ENCODE results near the gene DISP3. TPM values are rescaled to one million over a fixed set of nuclear protein-coding genes. Genes with fewer than 3 reads are reported as not detected.

Gene DISP3
- total RNA-seq, 4 donors from 2014 or later = 0.19 TPM; not detected in 3

GRCh38 chr1:11523261-11523660 lies 44.3 kb downstream of the DISP3 start:
- ATAC-seq = no peak
- TF ChIP-seq CTCF (IDR thresholded peaks at IDR 0.05) = no peak
- no peak for TF ChIP-seq EP300 (IDR thresholded peaks at IDR 0.05)
- TF ChIP-seq POLR2AphosphoS5 (IDR thresholded peaks at IDR 0.05) = no peak
- TF ChIP-seq POLR2A (IDR thresholded peaks at IDR 0.05) = no peak
- 64 to 68% methylated on average over 4 to 6 of the region's 10 CpGs for WGBS, 2 donors (ENCODE audit: low coverage in 1 of 2)
- no peaks in the 10 kb centered on the region for H3K9me3 ChIP-seq
- H3K4me1 ChIP-seq = no peaks in the 10 kb centered on the region
- no peaks in the 10 kb centered on the region for H3K36me3 ChIP-seq
- peaks cover 36% of the 10 kb centered on the region for H3K27me3 ChIP-seq
- H3K27ac ChIP-seq = no peak overlapping the region
- no peak overlapping the region for H3K4me3 ChIP-seq

DNA sequence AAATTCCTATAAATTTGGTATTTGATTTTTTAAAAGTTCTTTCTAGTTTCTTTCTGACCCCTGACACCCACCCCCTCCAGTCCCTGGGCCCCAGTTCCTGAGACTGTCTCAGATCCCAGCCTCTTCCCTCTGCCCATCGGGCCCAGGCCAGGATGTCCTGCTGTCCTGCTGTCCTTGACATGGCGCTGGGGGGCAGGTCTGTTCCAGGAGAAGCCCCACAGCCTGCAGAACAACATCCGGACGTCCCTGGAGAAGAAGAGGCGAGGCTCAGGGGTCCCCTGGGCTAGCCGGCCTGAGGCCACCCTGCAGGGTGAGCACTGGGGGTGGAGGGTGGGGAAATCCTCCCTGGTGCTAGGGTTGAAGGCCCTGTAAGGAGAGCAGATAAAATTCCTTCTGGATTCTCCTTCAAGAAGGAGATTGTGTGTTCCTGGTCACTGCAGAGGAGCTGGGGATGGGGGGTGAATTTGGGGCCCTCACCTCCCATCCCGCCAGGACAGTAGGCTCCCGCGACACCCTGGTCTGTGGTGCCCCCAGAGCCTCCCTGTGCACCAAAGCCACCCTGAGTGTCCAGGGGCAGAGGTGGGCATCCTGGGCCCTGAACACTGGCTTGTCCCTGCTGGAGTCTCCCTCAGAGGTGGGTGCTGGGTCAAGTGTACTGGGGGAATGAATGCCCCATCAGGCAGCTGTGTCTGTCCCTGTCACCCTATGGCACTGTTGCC lies 45.0 kb downstream of the DISP3 start:
- Histone ChIP-seq H3K9me3 (no peaks in the 10 kb centered on the region), H3K27me3 (peaks cover 34% of the 10 kb centered on the region), H3K4me3 (no peak overlapping the region), H3K36me3 (no peaks in the 10 kb centered on the region), H3K27ac (no peak overlapping the region), H3K4me1 (no peaks in the 10 kb centered on the region)
- TF ChIP-seq POLR2A (IDR thresholded peaks at IDR 0.05) (no peak), POLR2AphosphoS5 (IDR thresholded peaks at IDR 0.05) (no peak), EP300 (IDR thresholded peaks at IDR 0.05) (no peak), CTCF (IDR thresholded peaks at IDR 0.05) (no peak)
- WGBS, 2 donors (ENCODE audit: low coverage in 1 of 2) = 60% methylated on average over 1 to 2 of the region's 9 CpGs
- no peak for ATAC-seq

GRCh38 chr1:11524465-11525150 lies 45.7 kb downstream of the DISP3 start:
- Histone ChIP-seq H3K9me3 (no peaks in the 10 kb centered on the region), H3K27me3 (peaks cover 32% of the 10 kb centered on the region), H3K4me1 (no peaks in the 10 kb centered on the region), H3K27ac (no peak overlapping the region), H3K4me3 (no peak overlapping the region), H3K36me3 (no peaks in the 10 kb centered on the region)
- 51 to 78% methylated on average over 1 to 4 of the region's 6 CpGs for WGBS, 2 donors (ENCODE audit: low coverage in 1 of 2)
- TF ChIP-seq EP300 (IDR thresholded peaks at IDR 0.05) (no peak), POLR2AphosphoS5 (IDR thresholded peaks at IDR 0.05) (no peak), CTCF (IDR thresholded peaks at IDR 0.05) (no peak), POLR2A (IDR thresholded peaks at IDR 0.05) (no peak)
- ATAC-seq = no peak

DNA sequence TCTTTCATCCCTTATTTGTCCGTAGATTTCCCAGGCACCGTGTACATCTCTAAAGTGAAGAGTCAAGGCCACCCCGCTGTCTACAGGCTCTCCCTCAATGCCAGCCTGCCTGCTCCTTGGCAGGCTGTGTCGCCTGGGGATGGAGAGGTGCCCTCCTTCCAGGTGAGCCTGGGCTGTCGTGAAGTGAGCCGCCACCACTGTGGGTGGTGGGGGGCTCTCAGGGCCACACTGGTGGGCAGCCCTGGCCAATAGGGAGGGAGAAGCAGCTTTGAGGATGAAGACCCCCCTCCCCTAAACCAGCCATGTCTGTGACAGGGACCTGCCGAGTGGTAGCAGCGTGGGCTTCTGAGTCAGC lies 46.2 kb downstream of the DISP3 start:
- ATAC-seq = no peak
- Histone ChIP-seq H3K27ac (no peak overlapping the region), H3K9me3 (no peaks in the 10 kb centered on the region), H3K4me3 (no peak overlapping the region), H3K36me3 (no peaks in the 10 kb centered on the region), H3K27me3 (peaks cover 33% of the 10 kb centered on the region), H3K4me1 (no peaks in the 10 kb centered on the region)
- TF ChIP-seq EP300 (IDR thresholded peaks at IDR 0.05) = no peak
- no peak for TF ChIP-seq POLR2AphosphoS5 (IDR thresholded peaks at IDR 0.05)
- no peak for TF ChIP-seq POLR2A (IDR thresholded peaks at IDR 0.05)
- WGBS, 2 donors (ENCODE audit: low coverage in 1 of 2) = 40% methylated on average over 1 of the region's 8 CpGs; no CpG with 5 or more reads in 1 of the 2 donors

DNA sequence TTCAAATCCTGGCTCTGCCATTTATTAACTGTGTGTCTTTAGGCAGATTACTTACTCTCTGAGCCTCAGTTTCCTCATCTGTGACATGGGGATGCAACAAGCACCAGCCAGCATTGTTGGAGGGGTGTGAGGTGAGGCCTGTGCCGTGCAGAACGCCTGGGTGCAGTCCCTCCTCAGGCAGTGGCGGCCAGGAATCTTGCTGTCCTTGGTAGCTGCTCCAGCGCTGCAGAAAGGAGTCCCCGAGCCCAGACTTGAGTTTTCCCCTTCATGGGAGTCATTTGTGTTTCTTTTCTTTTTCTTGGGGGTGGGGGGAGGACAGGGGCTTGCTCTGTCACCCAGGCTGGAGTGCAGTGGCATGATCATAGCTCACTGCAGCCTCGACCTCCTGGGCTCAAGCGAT lies 46.6 kb downstream of the DISP3 start:
- Histone ChIP-seq H3K36me3 (no peaks in the 10 kb centered on the region), H3K27me3 (peaks cover 37% of the 10 kb centered on the region), H3K9me3 (no peaks in the 10 kb centered on the region), H3K4me1 (no peaks in the 10 kb centered on the region), H3K4me3 (no peak overlapping the region), H3K27ac (no peak overlapping the region)
- TF ChIP-seq POLR2AphosphoS5 (IDR thresholded peaks at IDR 0.05) (no peak), POLR2A (IDR thresholded peaks at IDR 0.05) (no peak), EP300 (IDR thresholded peaks at IDR 0.05) (no peak)
- no peak for ATAC-seq
- WGBS, 2 donors (ENCODE audit: low coverage in 1 of 2) = 79 to 82% methylated on average over 3 of the region's 7 CpGs
